Mucosa of stomach (tissue), 1 donor: Measurements from ENCODE around the gene ITGB2.
"Not testable (repeated sequence)": the region's sequence is repeated elsewhere in the genome, so short reads cannot be mapped to it uniquely, and the experiment has no call there.

Source experiments
- H3K27me3 ChIP-seq: one replicate; pipeline ENCODE4 v1.7.0; 2013; ENCODE audit warnings: mild to moderate bottlenecking, low read length; ENCODE audit not compliant: control insufficient read depth, insufficient read depth
- H3K36me3 ChIP-seq: one replicate; pipeline ENCODE4 v1.7.0; 2013; ENCODE audit warnings: low read length; ENCODE audit not compliant: control insufficient read depth, insufficient read depth
- H3K4me1 ChIP-seq: one replicate; pipeline ENCODE4 v1.7.0; 2013; ENCODE audit warnings: mild to moderate bottlenecking, low read length; ENCODE audit not compliant: control insufficient read depth, insufficient read depth
- H3K4me3 ChIP-seq: one replicate; pipeline ENCODE4 v1.7.0; 2013; ENCODE audit warnings: low read length
- H3K9ac ChIP-seq: one replicate; pipeline ENCODE4 v1.7.0; 2013; ENCODE audit warnings: mild to moderate bottlenecking, low read length, moderate library complexity
- H3K9me3 ChIP-seq: one replicate; pipeline ENCODE4 v1.7.0; 2013; ENCODE audit warnings: mild to moderate bottlenecking, low read length, moderate library complexity; ENCODE audit not compliant: control insufficient read depth
- donor health status: Pancreatic carcinoma.

The ITGB2 gene

GRCh38 chr21:44914176-44914874 is 6.4 kb downstream of the ITGB2 start:
- H3K27me3 ChIP-seq, result peaks cover 13% of the 10 kb centered on the region
- peaks cover 36% of the 10 kb centered on the region for H3K4me1 ChIP-seq
- H3K9ac ChIP-seq, result no peak overlapping the region
- no peaks in the 10 kb centered on the region for H3K9me3 ChIP-seq
- H3K36me3 ChIP-seq, result no peaks in the 10 kb centered on the region
- H3K4me3 ChIP-seq, result no peak overlapping the region

DNA sequence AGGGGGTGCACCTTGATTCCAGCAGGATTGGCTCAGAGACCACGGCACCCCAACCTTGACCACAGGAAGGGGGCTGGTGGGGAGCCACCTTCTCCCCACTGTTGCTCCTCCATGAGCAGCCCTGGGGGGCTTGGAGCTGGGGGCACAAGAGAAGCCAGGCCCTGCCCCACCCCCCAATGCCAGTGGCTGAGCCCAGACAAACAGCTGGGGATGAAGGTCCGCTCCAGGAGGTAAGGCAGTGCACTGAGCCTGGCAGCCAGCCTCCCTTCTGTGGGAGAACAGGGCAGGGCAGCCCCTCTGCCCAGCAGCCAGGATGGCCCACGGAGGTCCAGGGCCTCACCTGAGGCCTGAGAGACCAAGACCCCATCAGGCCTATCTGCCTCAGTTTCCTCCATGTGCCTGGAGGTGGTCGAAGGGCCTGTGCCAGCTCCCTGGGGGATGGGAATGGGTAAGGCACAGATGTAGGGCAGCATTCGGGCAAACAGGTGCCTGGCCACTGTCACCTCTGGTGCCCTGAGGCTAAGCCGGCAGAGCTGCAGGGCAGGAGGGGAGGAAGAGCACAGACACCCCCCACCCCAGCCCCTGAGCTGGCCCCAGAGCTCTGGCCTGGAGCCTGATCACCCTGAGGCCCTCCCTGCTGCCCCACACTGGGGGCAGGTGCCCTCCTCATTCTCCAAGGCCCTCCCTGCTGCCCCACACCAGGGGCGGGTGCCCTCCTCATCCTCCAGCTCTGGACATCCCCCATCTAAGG is 7.1 kb downstream of the ITGB2 start:
- no peak overlapping the region for H3K4me3 ChIP-seq
- H3K27me3 ChIP-seq, result peaks cover 6% of the 10 kb centered on the region
- no peak overlapping the region for H3K9ac ChIP-seq
- H3K4me1 ChIP-seq, result peaks cover 36% of the 10 kb centered on the region
- H3K36me3 ChIP-seq, result no peaks in the 10 kb centered on the region
- no peaks in the 10 kb centered on the region for H3K9me3 ChIP-seq

DNA sequence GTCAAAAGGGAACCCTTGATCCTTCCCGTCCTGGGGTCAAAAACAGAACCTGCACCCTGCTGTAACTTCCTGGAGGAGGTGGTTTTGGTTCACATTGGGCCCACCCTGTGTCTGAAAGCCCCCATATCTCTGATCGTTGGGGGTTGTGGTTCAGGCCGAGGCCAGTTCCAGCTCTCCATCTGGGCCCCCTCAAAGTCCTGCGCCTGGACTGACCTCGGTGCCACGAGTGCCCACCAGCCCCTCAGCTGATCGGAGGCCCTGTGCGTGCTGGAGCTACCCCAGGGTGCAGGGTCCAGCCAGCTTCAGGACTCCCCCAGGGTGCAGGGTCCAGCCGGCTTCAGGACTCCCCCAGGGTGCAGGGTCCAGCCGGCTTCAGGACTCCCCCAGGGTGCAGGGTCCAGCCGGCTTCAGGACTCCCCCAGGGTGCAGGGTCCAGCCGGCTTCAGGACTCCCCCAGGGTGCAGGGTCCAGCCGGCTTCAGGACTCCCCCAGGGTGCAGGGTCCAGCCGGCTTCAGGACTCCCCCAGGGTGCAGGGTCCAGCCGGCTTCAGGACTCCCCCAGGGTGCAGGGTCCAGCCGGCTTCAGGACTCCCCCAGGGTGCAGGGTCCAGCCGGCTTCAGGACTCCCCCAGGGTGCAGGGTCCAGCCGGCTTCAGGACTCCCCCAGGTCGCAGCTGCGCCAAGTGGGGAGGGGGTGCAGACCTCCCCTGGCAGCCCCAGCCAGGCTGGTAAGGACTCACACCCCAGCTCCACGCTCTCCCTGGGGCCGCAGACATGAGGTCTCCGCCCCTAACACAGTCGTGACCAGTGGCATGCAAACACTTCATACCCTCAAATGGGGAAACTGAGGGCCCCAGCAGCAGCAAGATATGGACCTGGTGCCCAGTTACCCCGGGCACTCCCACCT is 7.9 kb downstream of the ITGB2 start:
- H3K9ac ChIP-seq, result peak overlapping the region; percentile 23
- not testable (repeated sequence) for H3K27me3 ChIP-seq, H3K36me3 ChIP-seq, H3K4me3 ChIP-seq, H3K9me3 ChIP-seq
- H3K4me1 ChIP-seq, result peaks cover 36% of the 10 kb centered on the region

DNA sequence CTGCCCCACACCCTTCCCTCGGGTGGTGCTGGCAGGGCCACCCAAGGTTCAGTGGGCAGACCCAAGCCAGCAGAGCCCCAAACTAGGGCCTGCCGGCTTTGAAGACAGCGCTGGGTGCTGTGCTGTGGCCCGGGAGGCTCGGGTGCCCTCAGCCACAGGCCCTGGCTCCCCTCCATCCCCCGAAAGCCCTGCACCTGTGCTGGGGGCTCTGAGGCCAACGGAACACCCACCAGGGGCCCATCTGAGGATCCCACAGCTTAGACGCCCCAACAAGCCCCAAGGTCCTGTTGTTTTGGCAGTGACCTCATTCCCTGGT is 8.6 kb downstream of the ITGB2 start:
- no peaks in the 10 kb centered on the region for H3K9me3 ChIP-seq
- peaks cover 36% of the 10 kb centered on the region for H3K4me1 ChIP-seq
- no peak overlapping the region for H3K4me3 ChIP-seq
- H3K9ac ChIP-seq, result peak overlapping the region; percentile 23
- no peaks in the 10 kb centered on the region for H3K27me3 ChIP-seq
- H3K36me3 ChIP-seq, result no peaks in the 10 kb centered on the region

DNA sequence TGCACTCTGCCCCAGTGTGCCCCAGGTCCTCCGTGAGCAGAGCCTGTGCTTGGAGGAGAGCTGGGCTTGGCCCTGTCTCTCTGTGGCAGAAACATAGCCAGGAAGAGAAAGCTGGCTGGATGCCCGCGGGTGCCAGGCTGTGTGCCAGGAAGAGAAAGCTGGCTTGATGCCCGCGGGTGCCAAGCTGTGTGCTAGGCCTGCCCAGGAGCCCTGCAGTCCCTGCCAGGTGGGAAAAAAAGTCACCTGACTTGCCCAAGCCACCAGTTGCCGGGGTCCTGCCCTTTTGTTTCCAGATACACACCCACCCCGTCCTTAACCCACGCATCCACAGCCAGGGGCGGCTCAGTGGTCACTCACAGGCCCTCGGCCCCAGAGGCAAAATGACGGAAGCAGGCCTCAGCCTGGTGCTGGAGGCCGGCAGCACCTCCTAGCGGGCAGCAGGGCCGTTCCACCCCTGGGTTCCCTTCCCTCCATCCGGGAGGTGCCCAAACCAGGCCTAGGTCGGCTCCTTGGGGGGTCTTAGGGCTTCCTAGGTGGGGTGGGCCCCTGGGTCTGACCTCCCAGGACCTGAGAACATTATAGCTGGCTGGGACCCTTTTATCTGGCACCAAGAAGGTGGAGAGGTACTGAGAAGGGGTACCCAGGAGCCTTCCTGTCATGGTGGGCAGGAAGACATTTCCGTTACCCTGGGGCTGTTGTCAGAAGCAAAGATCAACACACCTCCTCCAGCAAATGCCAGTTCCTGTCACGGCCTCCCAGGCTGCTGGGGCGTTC is 9.1 kb downstream of the ITGB2 start:
- Histone ChIP-seq H3K4me3 (no peak overlapping the region), H3K9ac (peak overlapping the region; percentile 23), H3K36me3 (no peaks in the 10 kb centered on the region), H3K4me1 (peaks cover 36% of the 10 kb centered on the region), H3K9me3 (no peaks in the 10 kb centered on the region), H3K27me3 (no peaks in the 10 kb centered on the region)

DNA sequence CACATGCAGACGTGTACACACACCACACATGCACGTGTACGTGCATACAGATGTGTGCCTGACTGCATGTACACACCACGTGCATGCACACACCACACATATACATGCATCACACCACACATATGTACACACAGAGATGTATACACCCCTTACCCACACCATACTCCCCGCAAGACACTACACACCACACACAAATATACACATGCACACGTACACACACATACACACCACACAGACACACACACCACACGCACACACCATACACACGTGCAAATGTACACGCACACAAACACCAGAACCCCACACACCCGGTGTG is 9.7 kb downstream of the ITGB2 start:
- no peaks in the 10 kb centered on the region for H3K9me3 ChIP-seq
- H3K4me3 ChIP-seq, result no peak overlapping the region
- H3K9ac ChIP-seq, result peak overlapping the region; percentile 23
- no peaks in the 10 kb centered on the region for H3K27me3 ChIP-seq
- peaks cover 36% of the 10 kb centered on the region for H3K4me1 ChIP-seq
- H3K36me3 ChIP-seq, result no peaks in the 10 kb centered on the region

DNA sequence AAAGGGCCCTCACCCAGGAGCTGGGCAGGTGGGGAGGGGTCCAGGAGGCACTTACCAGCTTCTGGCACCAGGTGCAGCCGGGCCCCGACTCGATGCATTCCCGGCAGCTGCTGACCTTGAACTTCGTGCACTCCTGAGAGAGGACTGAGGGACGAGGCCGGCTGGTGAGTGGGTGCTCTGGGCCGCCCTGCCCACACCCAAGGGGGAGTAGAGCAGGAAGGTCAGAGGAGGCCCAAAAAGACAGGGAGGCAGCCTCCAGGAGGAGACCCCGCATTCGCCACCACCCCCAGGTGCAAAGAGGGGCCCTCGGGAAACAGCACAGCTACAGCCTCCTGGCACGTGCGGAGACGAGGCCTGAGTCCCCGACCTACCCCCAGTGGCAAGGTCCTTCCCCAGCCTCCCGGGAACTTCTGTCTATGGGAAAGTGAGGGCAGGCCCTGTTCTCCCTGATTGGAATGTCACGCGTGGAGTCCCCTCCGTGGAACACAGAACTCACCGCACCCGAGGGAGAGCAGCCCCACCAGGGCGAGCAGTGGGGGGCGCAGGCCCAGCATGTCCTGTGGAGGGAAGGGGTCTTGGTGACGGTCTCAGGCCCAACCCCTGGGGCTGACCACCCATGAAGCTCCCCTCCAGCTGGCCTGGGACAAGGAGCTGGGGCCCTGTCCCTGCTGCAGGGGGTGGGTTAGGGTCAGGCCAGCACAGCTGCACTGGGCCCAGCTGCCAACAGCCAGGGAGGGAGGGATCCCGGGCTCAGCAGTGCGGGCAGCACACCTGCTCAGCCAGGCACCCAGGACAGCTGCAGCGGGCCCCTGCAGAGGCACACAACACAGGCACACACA is 10.3 kb downstream of the ITGB2 start:
- Histone ChIP-seq H3K9ac (no peak overlapping the region), H3K36me3 (no peaks in the 10 kb centered on the region), H3K27me3 (no peaks in the 10 kb centered on the region), H3K4me1 (peaks cover 36% of the 10 kb centered on the region), H3K9me3 (no peaks in the 10 kb centered on the region), H3K4me3 (no peak overlapping the region)

DNA sequence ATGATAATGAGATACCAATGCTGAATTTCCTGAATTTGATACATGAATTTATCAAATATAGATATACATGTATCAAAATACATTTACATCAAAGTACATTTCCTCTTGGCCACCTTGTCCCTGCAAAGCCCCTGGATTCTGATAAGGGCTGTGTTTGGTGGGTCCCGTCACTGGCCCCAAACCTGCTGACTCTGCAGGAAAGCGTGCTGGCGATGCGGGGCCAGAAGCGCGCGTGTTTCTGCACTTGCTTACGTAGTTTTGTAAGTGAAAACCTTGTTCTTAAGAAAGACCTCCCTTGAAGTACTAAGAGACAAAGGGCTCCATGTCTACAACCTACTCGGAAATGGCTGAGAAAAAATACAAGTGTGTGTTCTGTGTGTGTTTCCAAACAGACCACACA is 11.0 kb downstream of the ITGB2 start:
- Histone ChIP-seq H3K36me3 (no peaks in the 10 kb centered on the region), H3K9ac (no peak overlapping the region), H3K4me3 (no peak overlapping the region), H3K4me1 (peaks cover 36% of the 10 kb centered on the region), H3K9me3 (no peaks in the 10 kb centered on the region), H3K27me3 (no peaks in the 10 kb centered on the region)

DNA sequence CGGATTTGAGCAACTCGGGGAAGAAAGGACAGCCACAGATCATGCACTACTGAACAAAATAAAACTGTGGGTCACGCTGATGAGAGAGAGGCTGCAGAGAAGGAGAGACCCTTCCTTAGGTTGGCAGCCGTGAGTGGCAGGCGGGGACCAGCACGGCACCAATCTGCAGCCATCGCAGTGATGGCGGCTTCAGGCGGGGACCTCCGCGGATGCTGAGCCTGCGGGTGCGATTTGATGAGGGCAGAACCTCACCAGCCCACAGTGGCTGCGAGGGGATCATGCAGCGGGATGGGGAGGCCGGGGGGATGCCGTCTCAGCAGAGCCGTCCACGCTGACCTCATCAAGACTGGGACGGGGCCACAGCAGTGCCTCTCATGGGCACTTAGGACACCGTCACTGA is 11.8 kb downstream of the ITGB2 start:
- peaks cover 33% of the 10 kb centered on the region for H3K4me1 ChIP-seq
- H3K9ac ChIP-seq, result no peak overlapping the region
- H3K27me3 ChIP-seq, result no peaks in the 10 kb centered on the region
- no peak overlapping the region for H3K4me3 ChIP-seq
- H3K36me3 ChIP-seq, result no peaks in the 10 kb centered on the region
- no peaks in the 10 kb centered on the region for H3K9me3 ChIP-seq

DNA sequence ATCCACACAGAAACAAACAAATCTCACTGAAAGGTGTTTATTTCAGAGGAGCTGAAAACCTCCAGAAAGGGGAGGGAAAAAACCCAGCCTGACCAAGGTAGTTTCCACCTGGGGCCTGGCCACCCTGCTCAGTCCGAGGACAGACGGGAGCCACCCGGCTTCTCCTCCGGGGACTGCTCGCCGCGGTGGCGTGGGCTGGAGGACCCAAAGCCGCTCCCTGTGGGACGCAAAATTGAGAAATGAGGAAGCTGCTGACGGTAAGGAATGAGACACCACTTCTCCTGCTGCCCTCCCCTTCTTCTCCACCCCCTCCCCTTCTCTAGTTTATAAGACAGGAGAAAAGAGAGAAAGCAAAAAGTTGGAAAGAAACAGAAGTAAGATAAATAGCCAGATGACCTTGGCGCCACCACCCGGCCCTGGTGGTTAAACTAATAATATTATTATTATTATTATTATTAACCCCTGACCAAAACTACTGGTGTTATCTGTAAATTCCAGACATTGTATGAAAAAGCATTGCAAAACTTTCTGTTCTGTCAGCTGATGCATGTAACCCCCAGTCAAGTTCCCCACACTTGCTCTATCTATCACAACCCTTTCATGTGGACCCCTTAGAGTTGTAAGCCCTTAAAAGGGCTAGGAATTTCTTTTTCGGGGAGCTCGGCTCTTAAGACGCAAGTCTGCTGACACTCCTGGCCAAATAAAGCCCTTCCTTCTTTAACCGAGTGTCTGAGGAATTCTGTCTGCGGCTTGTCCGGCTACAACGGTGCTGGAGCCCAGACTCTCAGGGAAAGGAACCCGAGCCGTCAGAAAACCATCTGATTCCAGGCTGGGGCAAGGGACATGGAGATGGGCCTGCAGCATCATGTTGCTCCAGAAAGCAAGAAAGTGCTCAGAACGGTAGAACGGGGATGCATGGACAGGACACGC is 12.5 kb downstream of the ITGB2 start:
- no peaks in the 10 kb centered on the region for H3K27me3 ChIP-seq
- H3K9me3 ChIP-seq, result no peaks in the 10 kb centered on the region
- no peak overlapping the region for H3K9ac ChIP-seq
- H3K4me3 ChIP-seq, result no peak overlapping the region
- no peaks in the 10 kb centered on the region for H3K36me3 ChIP-seq
- peaks cover 27% of the 10 kb centered on the region for H3K4me1 ChIP-seq
